CD14-positive monocyte (primary cell): ENCODE measurements around the gene TOM1. TPM values are rescaled to one million over a fixed set of nuclear protein-coding genes. Genes with fewer than 3 reads are reported as not detected.

Experiments used
- DNase-seq, 3 donors: peaks; one replicate each; pipeline ENCODE4 v3.0.0-alpha.2; 2011 to 2022
- H2AFZ ChIP-seq: 2 replicates; pipeline ENCODE4 v1.6.0; 2012; ENCODE audit warnings: mild to moderate bottlenecking, low read depth, low read length, inconsistent platforms; ENCODE audit not compliant: insufficient read depth, poor library complexity, severe bottlenecking
- H3K27ac ChIP-seq, 2 donors: 1 replicate in 1 of 2; 2 replicates in 1 of 2; pipeline ENCODE4 v1.5.1; 2012 to 2013; ENCODE audit warnings: low read length in 2 of 2, control low read depth in 1 of 2, inconsistent platforms in 1 of 2, low read depth in 1 of 2, mild to moderate bottlenecking in 1 of 2
- H3K27me3 ChIP-seq, 2 donors: one replicate each; pipeline versions ENCODE4 v1.6.0 to v1.6.1; 2011 to 2013; ENCODE audit warnings: low read length in 2 of 2; ENCODE audit not compliant: control insufficient read depth in 2 of 2, insufficient read depth in 2 of 2
- H3K36me3 ChIP-seq, 2 donors: replicated peaks in 1 of 2; 1 replicate in 1 of 2; 2 replicates in 1 of 2; pipeline versions ENCODE4 v1.5.1 to v1.6.1; 2012 to 2013; ENCODE audit warnings: low read length in 2 of 2, control low read depth in 1 of 2, inconsistent platforms in 1 of 2, mild to moderate bottlenecking in 1 of 2; ENCODE audit not compliant: insufficient read depth in 2 of 2, control insufficient read depth in 1 of 2
- H3K4me1 ChIP-seq, 2 donors: 1 replicate in 1 of 2; 2 replicates in 1 of 2; pipeline versions ENCODE4 v1.5.1 to v1.6.1; 2012 to 2013; ENCODE audit warnings: low read length in 2 of 2, control low read depth in 1 of 2, inconsistent platforms in 1 of 2, mild to moderate bottlenecking in 1 of 2, moderate library complexity in 1 of 2; ENCODE audit not compliant: insufficient read depth in 2 of 2, control insufficient read depth in 1 of 2
- H3K4me2 ChIP-seq: replicated peaks from 2 replicates; pipeline ENCODE3; 2012; ENCODE audit warnings: low read length, moderate library complexity, mild to moderate bottlenecking; ENCODE audit not compliant: poor library complexity, severe bottlenecking; ENCODE audit errors: extremely low read depth
- H3K4me3 ChIP-seq, 3 experiments: fragments of 200-600 bp in 1 of 3; sonication (generic) in 1 of 3; replicated peaks in 1 of 3; 1 replicate in 2 of 3; 2 replicates in 1 of 3; pipeline ENCODE4 v1.5.1; 2011 to 2013; ENCODE audit warnings: low read length in 3 of 3, mild to moderate bottlenecking in 3 of 3, control low read depth in 2 of 3, low read depth in 2 of 3, inconsistent platforms in 1 of 3, moderate library complexity in 1 of 3
- H3K79me2 ChIP-seq: 2 replicates; pipeline ENCODE4 v1.6.0; 2012; ENCODE audit warnings: mild to moderate bottlenecking, control low read depth, inconsistent platforms, low read length, moderate library complexity; ENCODE audit not compliant: insufficient read depth
- H3K9ac ChIP-seq: 2 replicates; pipeline ENCODE4 v1.6.0; 2017; ENCODE audit warnings: low read length, mild to moderate bottlenecking; ENCODE audit not compliant: insufficient read depth, poor library complexity, severe bottlenecking
- H3K9me3 ChIP-seq, 2 donors: replicated peaks in 1 of 2; 1 replicate in 1 of 2; 2 replicates in 1 of 2; pipeline versions ENCODE4 v1.5.1 to v1.6.1; 2012 to 2013; ENCODE audit warnings: low read length in 2 of 2, control low read depth in 1 of 2; ENCODE audit not compliant: control insufficient read depth in 1 of 2, insufficient read depth in 1 of 2
- H4K20me1 ChIP-seq: 2 replicates; pipeline ENCODE4 v1.6.0; 2012; ENCODE audit warnings: mild to moderate bottlenecking, low read length, control low read depth, moderate library complexity; ENCODE audit not compliant: insufficient read depth
- H3K27ac Mint-ChIP-seq, 7 donors: one replicate each; pipeline ENCODE4 v1.8.0; 2020; ENCODE audit warnings: mild to moderate bottlenecking in 7 of 7, mixed read lengths in 7 of 7, moderate library complexity in 6 of 7, inconsistent platforms in 2 of 7
- H3K27me3 Mint-ChIP-seq, 3 donors: one replicate each; pipeline ENCODE4 v1.8.0; 2021 to 2022; ENCODE audit warnings: low read depth in 3 of 3, mild to moderate bottlenecking in 3 of 3, mixed read lengths in 3 of 3, moderate library complexity in 3 of 3, inconsistent platforms in 1 of 3
- H3K36me3 Mint-ChIP-seq, 2 donors: one replicate each; pipeline ENCODE4 v1.8.0; 2020; ENCODE audit warnings: mixed read lengths in 2 of 2, inconsistent platforms in 1 of 2, mild to moderate bottlenecking in 1 of 2
- H3K4me1 Mint-ChIP-seq: one replicate; pipeline ENCODE4 v1.8.0; 2020; ENCODE audit warnings: mild to moderate bottlenecking, mixed read lengths
- H3K4me3 Mint-ChIP-seq, 2 donors: one replicate each; pipeline ENCODE4 v1.8.0; 2020; ENCODE audit warnings: mild to moderate bottlenecking in 2 of 2, mixed read lengths in 2 of 2, moderate library complexity in 1 of 2
- H3K9me3 Mint-ChIP-seq, 7 donors: one replicate each; pipeline ENCODE4 v1.8.0; 2020 to 2022; ENCODE audit warnings: mixed read lengths in 7 of 7, mild to moderate bottlenecking in 6 of 7, moderate library complexity in 6 of 7, inconsistent platforms in 2 of 7
- CTCF ChIP-seq: fragments of 200-600 bp; IDR thresholded peaks from one replicate; pipeline ENCODE4 v1.8.0; 2022; ENCODE audit warnings: antibody characterized with exemption, mild to moderate bottlenecking
- WGBS: methylation state at CpG from one replicate; pipeline ENCODE4 v1.1.5; 2013; ENCODE audit warnings: missing lambda C conversion rate; ENCODE audit not compliant: insufficient coverage; 5-methylcytosine and 5-hydroxymethylcytosine counted together
- intact Hi-C, 2 donors: fragments of 100-400 bp; cut with micrococcal nuclease; formaldehyde crosslinking; loops; one replicate each; pipeline versions ENCODE4 v1.15.0 to v1.15.1; 2023
- polyA plus RNA-seq, 3 donors: library from polyadenylated mRNA; depleted of rRNA in 1 of 3; unstranded in 2 of 3; stranded (reverse) in 1 of 3; fragments of 300-500 nt in 2 of 3; fragments of >200 nt in 1 of 3; fragmentation: Illumina TruSeq in 2 of 3; gene quantifications; 1 replicate in 2 of 3; 2 replicates in 1 of 3; pipeline ENCODE4 v1.2.3, GENCODE V29; 2012 to 2021

Gene TOM1
- polyA plus RNA-seq, 3 donors = 80.5 to 167 (median 120) TPM

GRCh38 chr22:35341090-35341874 lies 41.6 kb downstream of the TOM1 start:
- H2AFZ ChIP-seq = no peak overlapping the region
- no peak for TF ChIP-seq CTCF
- H3K4me3 ChIP-seq = no peak overlapping the region
- H3K4me3 Mint-ChIP-seq = no peak overlapping the region
- H3K27me3 ChIP-seq = no peaks in the 10 kb centered on the region
- WGBS = 98% methylated on average over 17 of the region's 19 CpGs
- H3K36me3 Mint-ChIP-seq = peaks cover 29 to 59% of the 10 kb centered on the region in 2 donors
- no peaks in the 10 kb centered on the region for H3K4me1 Mint-ChIP-seq
- no peak overlapping the region for H3K27ac ChIP-seq
- H3K79me2 ChIP-seq = no peaks in the 10 kb centered on the region
- peaks cover 0 to 4% (median 2%) of the 10 kb centered on the region in 3 donors for H3K27me3 Mint-ChIP-seq
- peak overlapping the region in 1 of 7 donors; percentile 11 for H3K27ac Mint-ChIP-seq
- H3K9me3 ChIP-seq = no peaks in the 10 kb centered on the region
- H3K9me3 Mint-ChIP-seq = no peaks in the 10 kb centered on the region
- peaks cover 95 to 100% of the 10 kb centered on the region in 2 donors for H3K36me3 ChIP-seq
- DNase-seq = no peak
- no peak overlapping the region for H3K4me2 ChIP-seq
- H3K9ac ChIP-seq = no peak overlapping the region
- H4K20me1 ChIP-seq = peaks cover 47% of the 10 kb centered on the region
- intact Hi-C loops = loop anchor here in 1 of 2 donors (10.0 kb wide), 1 partner anchor 204 kb away; the partner anchor contains the start of gene RASD2
- no peaks in the 10 kb centered on the region for H3K4me1 ChIP-seq

GRCh38 chr22:35342390-35342789 lies 42.7 kb downstream of the TOM1 start:
- Histone ChIP-seq H4K20me1 (peaks cover 41% of the 10 kb centered on the region), H3K36me3 (peaks cover 96 to 100% of the 10 kb centered on the region in 2 donors)

More at GRCh38 chr22:35342390-35342789, 42.7 kb downstream of the TOM1 start:
- H3K4me2 ChIP-seq = no peak overlapping the region
- no peak overlapping the region for H3K27ac Mint-ChIP-seq
- no peak for TF ChIP-seq CTCF
- H3K4me1 ChIP-seq = no peaks in the 10 kb centered on the region
- H3K36me3 Mint-ChIP-seq = peaks cover 18 to 61% of the 10 kb centered on the region in 2 donors
- H3K9ac ChIP-seq = no peak overlapping the region
- H3K9me3 Mint-ChIP-seq = no peaks in the 10 kb centered on the region
- no peak overlapping the region for H3K4me3 ChIP-seq
- H3K27me3 ChIP-seq = no peaks in the 10 kb centered on the region
- H3K4me3 Mint-ChIP-seq = no peak overlapping the region
- H3K9me3 ChIP-seq = no peaks in the 10 kb centered on the region
- peaks cover 0 to 4% (median under 1%) of the 10 kb centered on the region in 3 donors for H3K27me3 Mint-ChIP-seq
- H2AFZ ChIP-seq = no peak overlapping the region
- WGBS = 100% methylated on average over 4 of the region's 4 CpGs
- no peaks in the 10 kb centered on the region for H3K79me2 ChIP-seq
- intact Hi-C loops = loop anchor here in 1 of 2 donors (10.0 kb wide), 1 partner anchor 202 kb away; the partner anchor contains the start of gene RASD2
- no peak for DNase-seq
- H3K4me1 Mint-ChIP-seq = no peaks in the 10 kb centered on the region
- H3K27ac ChIP-seq = no peak overlapping the region
